HUES64 (cell line): ENCODE data around the gene ZNF106.

ENCODE experiments used
- H3K27ac ChIP-seq: 2 replicates; pipeline ENCODE4 v1.7.0; 2013; ENCODE audit warnings: low read depth, low read length, inconsistent platforms
- H3K27me3 ChIP-seq: 2 replicates; pipeline ENCODE4 v1.6.1; 2013; ENCODE audit warnings: mild to moderate bottlenecking, low read length; ENCODE audit not compliant: insufficient read depth
- H3K36me3 ChIP-seq: 2 replicates; pipeline ENCODE4 v1.6.1; 2013; ENCODE audit warnings: mild to moderate bottlenecking, low read length; ENCODE audit not compliant: insufficient read depth
- H3K4me1 ChIP-seq: 2 replicates; pipeline ENCODE4 v1.6.1; 2013; ENCODE audit warnings: mild to moderate bottlenecking, low read length, moderate library complexity; ENCODE audit not compliant: insufficient read depth
- H3K4me3 ChIP-seq: 2 replicates; pipeline ENCODE4 v1.5.1; 2013; ENCODE audit warnings: mild to moderate bottlenecking, low read length, moderate library complexity
- H3K9ac ChIP-seq: 2 replicates; pipeline ENCODE4 v1.6.1; 2013; ENCODE audit warnings: mild to moderate bottlenecking, low read depth, low read length
- H3K9me3 ChIP-seq: 2 replicates; pipeline ENCODE4 v1.6.1; 2013; ENCODE audit warnings: low read depth, low read length; ENCODE audit not compliant: insufficient read depth
- WGBS: fragments of 150-250, 120-280 bp; methylation state at CpG from one replicate; pipeline ENCODE4 v1.1.7; 2013; ENCODE audit warnings: missing lambda C conversion rate; 5-methylcytosine and 5-hydroxymethylcytosine counted together

ZNF106 gene

DNA sequence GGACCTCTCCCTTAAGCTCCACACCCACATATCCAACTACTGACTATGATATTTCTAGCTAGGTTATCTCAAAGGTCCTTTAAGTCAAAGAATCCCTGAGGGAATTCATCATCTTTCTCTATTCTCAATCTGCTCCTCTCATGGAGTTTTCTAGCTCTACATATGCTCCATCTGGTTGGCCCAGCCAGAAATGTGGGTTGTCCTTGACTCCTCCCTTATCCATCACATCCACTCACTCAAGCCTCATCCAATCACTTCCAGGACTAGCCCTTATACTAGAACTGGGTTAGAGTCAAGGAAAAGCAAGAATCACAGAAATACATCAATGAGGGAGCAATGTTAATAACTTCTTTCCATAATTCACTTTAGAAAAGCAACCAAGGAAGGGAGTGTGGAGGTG, 45.4 kb downstream of the ZNF106 start:
- no peak overlapping the region for H3K9ac ChIP-seq
- H3K27me3 ChIP-seq: no peaks in the 10 kb centered on the region
- peaks cover 83% of the 10 kb centered on the region for H3K36me3 ChIP-seq
- no peaks in the 10 kb centered on the region for H3K4me1 ChIP-seq
- no peak overlapping the region for H3K27ac ChIP-seq
- H3K9me3 ChIP-seq: no peaks in the 10 kb centered on the region
- H3K4me3 ChIP-seq: no peak overlapping the region

DNA sequence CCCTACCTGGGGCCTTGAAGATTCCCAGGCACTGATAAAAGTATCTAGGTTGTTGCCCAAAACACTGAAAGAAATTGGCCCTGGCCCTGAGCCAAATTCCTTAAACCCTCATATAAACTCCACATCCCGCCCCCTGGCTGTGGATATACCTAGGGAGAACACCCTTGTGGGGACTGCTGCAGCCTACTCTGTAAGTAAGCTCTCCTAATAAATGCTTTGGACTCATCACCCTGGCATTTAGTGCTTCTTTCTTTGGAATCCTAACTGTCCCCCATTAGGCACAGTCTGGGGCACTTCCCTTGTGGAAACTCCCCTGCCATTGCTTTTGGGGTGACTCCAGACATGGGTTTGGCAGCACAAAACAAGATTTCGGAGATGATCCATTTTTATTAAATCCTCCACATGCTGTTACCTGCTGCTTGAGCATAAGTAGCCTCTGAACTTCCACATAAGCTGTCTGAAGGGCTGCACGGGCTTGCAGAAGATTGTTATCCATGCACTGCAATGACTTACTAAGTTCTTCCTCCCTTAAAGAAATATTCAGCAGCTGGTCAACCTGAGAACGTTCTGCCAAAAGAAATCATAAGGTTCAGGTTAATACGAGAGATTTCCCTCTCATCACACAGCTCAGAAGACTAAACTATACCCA, 46.4 kb downstream of the ZNF106 start:
- Histone ChIP-seq H3K36me3 (peaks cover 82% of the 10 kb centered on the region), H3K9ac (no peak overlapping the region), H3K27me3 (no peaks in the 10 kb centered on the region), H3K9me3 (no peaks in the 10 kb centered on the region), H3K4me1 (no peaks in the 10 kb centered on the region), H3K27ac (no peak overlapping the region), H3K4me3 (no peak overlapping the region)
- WGBS: 92% methylated on average over 5 of the region's 5 CpGs

DNA sequence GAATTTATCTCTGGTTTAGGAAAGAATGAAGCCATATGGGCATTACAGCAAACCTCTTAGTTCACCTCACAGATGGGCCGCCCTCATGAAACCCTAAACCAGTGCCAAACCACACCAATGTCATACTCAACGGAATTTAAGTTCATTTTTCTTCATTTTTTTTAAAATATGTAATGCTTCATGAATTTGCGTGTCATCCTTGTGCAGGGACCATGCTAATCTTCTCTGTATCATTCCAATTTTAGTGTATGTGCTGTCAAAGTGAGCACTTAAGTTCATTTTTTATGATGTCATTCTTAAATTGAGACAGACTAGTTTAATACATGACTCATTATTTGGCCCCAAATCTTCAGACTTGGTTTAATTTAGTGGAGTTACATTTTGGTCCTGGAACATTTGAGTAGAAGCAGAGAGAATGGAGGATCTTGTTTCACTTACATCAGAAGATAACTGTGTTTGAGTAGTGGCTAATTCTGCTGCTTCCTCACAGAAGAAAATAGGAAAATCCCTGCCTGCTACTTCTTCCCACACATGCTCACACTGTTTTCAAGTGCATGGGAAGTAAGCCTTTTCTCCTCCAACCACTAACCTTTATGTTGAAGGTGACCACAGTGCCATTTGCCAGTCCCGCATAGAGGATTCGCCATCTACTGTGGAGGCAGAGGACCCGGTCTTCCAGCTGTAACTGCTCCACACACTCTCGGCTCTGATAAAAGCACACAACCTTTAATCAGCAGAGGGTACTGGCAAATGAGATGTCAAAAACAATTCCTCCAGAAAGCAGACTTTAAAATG, 63.3 kb downstream of the ZNF106 start:
- H3K9ac ChIP-seq: no peak overlapping the region
- H3K27me3 ChIP-seq: no peaks in the 10 kb centered on the region
- 96% methylated on average over 7 of the region's 7 CpGs for WGBS
- no peak overlapping the region for H3K27ac ChIP-seq
- H3K9me3 ChIP-seq: no peaks in the 10 kb centered on the region
- no peak overlapping the region for H3K4me3 ChIP-seq
- no peaks in the 10 kb centered on the region for H3K4me1 ChIP-seq
- peaks cover 93% of the 10 kb centered on the region for H3K36me3 ChIP-seq

DNA sequence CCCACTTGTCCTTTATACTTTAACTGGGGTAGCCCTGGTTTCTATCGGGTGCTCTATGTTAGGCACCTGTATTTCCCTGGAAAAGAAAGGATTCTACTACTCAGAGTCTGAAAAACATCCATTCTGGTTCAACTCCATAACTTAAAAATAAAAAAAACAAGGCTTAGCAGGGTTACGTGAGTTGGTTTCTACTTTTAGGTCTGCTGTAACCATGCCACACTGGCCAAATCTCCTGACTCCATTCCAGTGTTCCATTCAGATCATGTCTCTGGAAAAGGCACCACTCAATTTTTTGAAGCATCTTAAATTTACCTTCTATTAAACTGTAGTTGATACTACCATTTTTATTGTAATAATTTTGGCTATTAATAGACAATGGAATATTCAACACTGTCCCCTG, 69.6 kb downstream of the ZNF106 start:
- H3K9me3 ChIP-seq: no peaks in the 10 kb centered on the region

DNA sequence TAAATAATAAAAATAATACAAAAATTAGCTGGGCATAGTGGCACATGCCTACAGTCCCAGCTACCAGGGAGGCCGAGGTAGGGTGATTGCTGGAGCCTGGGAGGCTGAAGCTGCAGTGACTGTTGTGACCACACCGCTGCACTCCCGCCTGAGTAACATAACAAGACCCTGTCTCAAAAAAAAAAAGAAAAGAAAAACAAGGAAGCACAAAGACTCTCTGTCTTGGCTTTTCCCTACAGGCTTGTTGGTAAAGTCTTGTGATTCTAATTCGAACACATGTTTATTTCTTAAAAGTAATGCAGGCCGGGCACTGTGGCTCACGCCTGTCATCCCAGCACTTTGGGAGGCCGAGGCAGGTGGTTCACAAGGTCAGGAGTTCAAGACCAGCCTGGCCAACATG, 71.6 kb downstream of the ZNF106 start:
- Histone ChIP-seq H3K36me3 (peaks cover 85% of the 10 kb centered on the region), H3K4me1 (no peaks in the 10 kb centered on the region), H3K9ac (no peak overlapping the region), H3K9me3 (no peaks in the 10 kb centered on the region), H3K27ac (no peak overlapping the region), H3K4me3 (no peak overlapping the region), H3K27me3 (no peaks in the 10 kb centered on the region)
- WGBS: 91% methylated on average over 7 of the region's 7 CpGs

More for the DNA sequence above, 69.6 kb downstream of the ZNF106 start:
- Histone ChIP-seq H3K27me3 (no peaks in the 10 kb centered on the region), H3K36me3 (peaks cover 87% of the 10 kb centered on the region), H3K27ac (no peak overlapping the region), H3K9ac (no peak overlapping the region), H3K4me1 (no peaks in the 10 kb centered on the region), H3K4me3 (no peak overlapping the region)
- WGBS: 97% methylated on average over 2 of the region's 2 CpGs

- WGBS: 96% methylated on average over 2 of the region's 2 CpGs
- Histone ChIP-seq H3K36me3 (peaks cover 55% of the 10 kb centered on the region), H3K9ac (no peak overlapping the region), H3K9me3 (no peaks in the 10 kb centered on the region), H3K4me3 (no peak overlapping the region), H3K4me1 (no peaks in the 10 kb centered on the region), H3K27me3 (no peaks in the 10 kb centered on the region), H3K27ac (no peak overlapping the region)
These were observed 77.0 kb downstream of the ZNF106 start for GRCh38 chr15:42413920-42414319.

DNA sequence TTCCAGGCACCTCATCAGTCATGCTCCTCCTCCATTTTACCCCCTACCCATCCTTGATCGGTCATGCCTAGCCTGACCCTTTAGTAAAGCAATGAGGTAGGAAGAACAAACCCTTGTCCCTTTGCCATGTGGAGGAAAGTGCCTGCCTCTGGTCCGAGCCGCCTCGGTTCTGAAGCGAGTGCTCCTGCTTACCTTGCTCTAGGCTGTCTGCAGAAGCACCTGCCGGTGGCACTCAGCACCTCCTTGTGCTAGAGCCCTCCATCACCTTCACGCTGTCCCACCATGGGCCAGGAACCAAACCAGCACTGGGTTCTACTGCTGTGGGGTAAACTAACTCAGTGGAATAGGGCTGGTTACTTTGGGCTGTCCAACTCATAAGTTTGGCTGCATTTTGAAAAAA, 79.1 kb downstream of the ZNF106 start:
- H3K27ac ChIP-seq: no peak overlapping the region
- no peaks in the 10 kb centered on the region for H3K4me1 ChIP-seq
- no peak overlapping the region for H3K4me3 ChIP-seq
- WGBS: 97% methylated on average over 7 of the region's 7 CpGs
- no peaks in the 10 kb centered on the region for H3K9me3 ChIP-seq
- H3K36me3 ChIP-seq: peaks cover 40% of the 10 kb centered on the region
- no peak overlapping the region for H3K9ac ChIP-seq
- H3K27me3 ChIP-seq: no peaks in the 10 kb centered on the region

DNA sequence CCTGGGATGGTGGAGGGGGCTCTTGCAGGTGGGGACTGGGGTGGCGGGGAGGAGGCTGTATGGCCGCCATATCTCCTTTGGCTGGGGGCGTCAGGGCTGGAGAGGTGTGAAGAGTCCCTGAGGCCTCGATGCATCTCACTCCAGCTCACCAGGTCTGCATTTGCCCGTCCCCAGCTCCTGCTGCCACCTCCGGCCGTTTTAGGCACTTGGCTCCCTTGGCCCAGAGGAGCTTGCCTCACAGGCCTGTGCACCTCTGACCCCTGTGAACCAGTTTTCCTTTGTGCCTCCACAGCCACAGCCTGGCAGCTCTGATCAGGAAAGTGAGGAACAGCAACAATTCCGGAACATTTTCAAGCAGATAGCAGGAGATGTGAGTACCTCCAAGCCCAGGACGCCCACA, 81.9 kb downstream of the ZNF106 start:
- Histone ChIP-seq H3K36me3 (peaks cover 18% of the 10 kb centered on the region), H3K27me3 (no peaks in the 10 kb centered on the region), H3K4me1 (no peaks in the 10 kb centered on the region), H3K9me3 (no peaks in the 10 kb centered on the region), H3K9ac (no peak overlapping the region), H3K27ac (no peak overlapping the region), H3K4me3 (no peak overlapping the region)
- WGBS: 96% methylated on average over 9 of the region's 9 CpGs

- H3K27me3 ChIP-seq: no peaks in the 10 kb centered on the region
- no peak overlapping the region for H3K27ac ChIP-seq
- H3K4me1 ChIP-seq: no peaks in the 10 kb centered on the region
- H3K9me3 ChIP-seq: no peaks in the 10 kb centered on the region
- no peak overlapping the region for H3K4me3 ChIP-seq
- no peak overlapping the region for H3K9ac ChIP-seq
- H3K36me3 ChIP-seq: peaks cover 13% of the 10 kb centered on the region
- WGBS: 89% methylated on average over 4 of the region's 4 CpGs
These were observed 82.8 kb downstream of the ZNF106 start for GRCh38 chr15:42408178-42408577.

- Histone ChIP-seq H3K27ac (no peak overlapping the region), H3K36me3 (no peaks in the 10 kb centered on the region), H3K4me3 (no peak overlapping the region), H3K9ac (no peak overlapping the region), H3K9me3 (no peaks in the 10 kb centered on the region), H3K4me1 (no peaks in the 10 kb centered on the region), H3K27me3 (no peaks in the 10 kb centered on the region)
- 95% methylated on average over 6 of the region's 6 CpGs for WGBS
These were observed 85.0 kb downstream of the ZNF106 start for GRCh38 chr15:42405863-42406482.

GRCh38 chr15:42404461-42405235, 86.3 kb downstream of the ZNF106 start:
- Histone ChIP-seq H3K4me1 (no peaks in the 10 kb centered on the region), H3K4me3 (no peak overlapping the region)
- WGBS: 86% methylated on average over 12 of the region's 12 CpGs

More at GRCh38 chr15:42404461-42405235, 86.3 kb downstream of the ZNF106 start:
- H3K9me3 ChIP-seq: no peaks in the 10 kb centered on the region
- no peak overlapping the region for H3K9ac ChIP-seq
- no peaks in the 10 kb centered on the region for H3K36me3 ChIP-seq
- no peak overlapping the region for H3K27ac ChIP-seq
- H3K27me3 ChIP-seq: no peaks in the 10 kb centered on the region
